ENCODE data around the gene RNF214.

RNF214 gene

GRCh38 chr11:117201658-117202305 is 30.7 kb upstream of the RNF214 start:
- WGBS (ENCODE audit: extremely low coverage, insufficient coverage, insufficient read length) = no CpG with 5 or more reads among the region's 14 CpGs
- Histone ChIP-seq H3K4me1 (ENCODE audit: control insufficient read depth in 1 of 2, insufficient read depth in 2 of 2, low read length in 2 of 2) (peaks cover 54 to 61% of the 10 kb centered on the region in 2 experiments), H3K4ac (ENCODE audit: low read depth, low read length) (peak overlapping the region; percentile 97), H2BK12ac (ENCODE audit: low read length) (no peak overlapping the region), H3K79me1 (ENCODE audit: low read length) (peaks cover 26% of the 10 kb centered on the region), H3K4me3 (ENCODE audit: low read depth, low read length) (peak overlapping the region; percentile 27), H4K12ac (ENCODE audit: low read depth, low read length) (no peak overlapping the region), H3K9me3 (ENCODE audit: insufficient read depth, low read depth, low read length) (no peaks in the 10 kb centered on the region), H3K23ac (ENCODE audit: low read length) (no peak overlapping the region), H3K4me2 (ENCODE audit: low read length) (peak overlapping the region; percentile 82), H2BK120ac (ENCODE audit: insufficient read depth, low read length, poor library complexity) (peak overlapping the region; percentile 13), H3K27ac (ENCODE audit: low read depth, low read length) (peak overlapping the region; percentile 36), H4K8ac (ENCODE audit: low read depth, low read length) (no peak overlapping the region), H3K79me2 (ENCODE audit: control insufficient read depth, insufficient read depth, low read length, poor library complexity) (peaks cover 40% of the 10 kb centered on the region), H4K91ac (ENCODE audit: low read depth, low read length) (no peak overlapping the region), H2AFZ (ENCODE audit: insufficient read depth, low read length, poor library complexity) (no peak overlapping the region), H2BK5ac (ENCODE audit: low read depth, low read length, poor library complexity) (peak overlapping the region; percentile 10), H3K9ac (ENCODE audit: low read length) (peak overlapping the region; percentile 9), H3K18ac (ENCODE audit: low read length) (peak overlapping the region; percentile 15), H3K14ac (ENCODE audit: low read length) (peak overlapping the region; percentile 13), H3K27me3 (ENCODE audit: insufficient read depth, low read length) (no peaks in the 10 kb centered on the region), H3K36me3 (ENCODE audit: control insufficient read depth in 1 of 2, insufficient read depth in 2 of 2, low read length in 2 of 2) (peaks cover 46 to 49% of the 10 kb centered on the region in 2 experiments), H2AK5ac (ENCODE audit: low read length) (no peak overlapping the region)
- DNase-seq = no peak

- no peak overlapping the region for H2BK12ac ChIP-seq (ENCODE audit: low read length)
- H3K4me1 ChIP-seq (ENCODE audit: control insufficient read depth in 1 of 2, insufficient read depth in 2 of 2, low read length in 2 of 2) = peaks cover 48 to 59% of the 10 kb centered on the region in 2 experiments
- H2AFZ ChIP-seq (ENCODE audit: insufficient read depth, low read length, poor library complexity) = no peak overlapping the region
- no peak overlapping the region for H2AK5ac ChIP-seq (ENCODE audit: low read length)
- H3K36me3 ChIP-seq (ENCODE audit: control insufficient read depth in 1 of 2, insufficient read depth in 2 of 2, low read length in 2 of 2) = peaks cover 44 to 49% of the 10 kb centered on the region in 2 experiments
- no peak overlapping the region for H2BK5ac ChIP-seq (ENCODE audit: low read depth, low read length, poor library complexity)
- peaks cover 26% of the 10 kb centered on the region for H3K79me1 ChIP-seq (ENCODE audit: low read length)
- H3K9me3 ChIP-seq (ENCODE audit: insufficient read depth, low read depth, low read length) = no peaks in the 10 kb centered on the region
- peak overlapping the region; percentile 48 for H3K9ac ChIP-seq (ENCODE audit: low read length)
- peak overlapping the region; percentile 34 for H3K4ac ChIP-seq (ENCODE audit: low read depth, low read length)
- no peak overlapping the region for H3K4me3 ChIP-seq (ENCODE audit: low read depth, low read length)
- H2BK120ac ChIP-seq (ENCODE audit: insufficient read depth, low read length, poor library complexity) = no peak overlapping the region
- no peak overlapping the region for H4K8ac ChIP-seq (ENCODE audit: low read depth, low read length)
- peak overlapping the region; percentile 82 for H3K4me2 ChIP-seq (ENCODE audit: low read length)
- peaks cover 40% of the 10 kb centered on the region for H3K79me2 ChIP-seq (ENCODE audit: control insufficient read depth, insufficient read depth, low read length, poor library complexity)
- no peaks in the 10 kb centered on the region for H3K27me3 ChIP-seq (ENCODE audit: insufficient read depth, low read length)
- no peak overlapping the region for H3K27ac ChIP-seq (ENCODE audit: low read depth, low read length)
- no peak overlapping the region for H3K14ac ChIP-seq (ENCODE audit: low read length)
- no peak overlapping the region for H4K12ac ChIP-seq (ENCODE audit: low read depth, low read length)
- H4K91ac ChIP-seq (ENCODE audit: low read depth, low read length) = no peak overlapping the region
- no peak for DNase-seq
- no peak overlapping the region for H3K23ac ChIP-seq (ENCODE audit: low read length)
- WGBS (ENCODE audit: extremely low coverage, insufficient coverage, insufficient read length) = no CpG with 5 or more reads among the region's 7 CpGs
- H3K18ac ChIP-seq (ENCODE audit: low read length) = no peak overlapping the region
These were observed 29.9 kb upstream of the RNF214 start for GRCh38 chr11:117202386-117203068.

- no CpG with 5 or more reads among the region's 10 CpGs for WGBS (ENCODE audit: extremely low coverage, insufficient coverage, insufficient read length)
- no peak overlapping the region for H3K23ac ChIP-seq (ENCODE audit: low read length)
- H3K79me2 ChIP-seq (ENCODE audit: control insufficient read depth, insufficient read depth, low read length, poor library complexity) = peaks cover 39% of the 10 kb centered on the region
- no peak overlapping the region for H4K91ac ChIP-seq (ENCODE audit: low read depth, low read length)
- no peak overlapping the region for H3K27ac ChIP-seq (ENCODE audit: low read depth, low read length)
- H3K14ac ChIP-seq (ENCODE audit: low read length) = no peak overlapping the region
- no peak overlapping the region for H3K4ac ChIP-seq (ENCODE audit: low read depth, low read length)
- H2AK5ac ChIP-seq (ENCODE audit: low read length) = no peak overlapping the region
- H3K27me3 ChIP-seq (ENCODE audit: insufficient read depth, low read length) = no peaks in the 10 kb centered on the region
- no peaks in the 10 kb centered on the region for H3K9me3 ChIP-seq (ENCODE audit: insufficient read depth, low read depth, low read length)
- H3K79me1 ChIP-seq (ENCODE audit: low read length) = peaks cover 21% of the 10 kb centered on the region
- no peak overlapping the region for H3K18ac ChIP-seq (ENCODE audit: low read length)
- no peak overlapping the region for H4K12ac ChIP-seq (ENCODE audit: low read depth, low read length)
- H4K8ac ChIP-seq (ENCODE audit: low read depth, low read length) = no peak overlapping the region
- peaks cover 44 to 49% of the 10 kb centered on the region in 2 experiments for H3K36me3 ChIP-seq (ENCODE audit: control insufficient read depth in 1 of 2, insufficient read depth in 2 of 2, low read length in 2 of 2)
- no peak for DNase-seq
- peaks cover 43 to 54% of the 10 kb centered on the region in 2 experiments for H3K4me1 ChIP-seq (ENCODE audit: control insufficient read depth in 1 of 2, insufficient read depth in 2 of 2, low read length in 2 of 2)
- H3K4me2 ChIP-seq (ENCODE audit: low read length) = no peak overlapping the region
- H2BK5ac ChIP-seq (ENCODE audit: low read depth, low read length, poor library complexity) = no peak overlapping the region
- H2BK12ac ChIP-seq (ENCODE audit: low read length) = no peak overlapping the region
- no peak overlapping the region for H2BK120ac ChIP-seq (ENCODE audit: insufficient read depth, low read length, poor library complexity)
- no peak overlapping the region for H3K9ac ChIP-seq (ENCODE audit: low read length)
- no peak overlapping the region for H3K4me3 ChIP-seq (ENCODE audit: low read depth, low read length)
- no peak overlapping the region for H2AFZ ChIP-seq (ENCODE audit: insufficient read depth, low read length, poor library complexity)
These were observed 29.4 kb upstream of the RNF214 start for GRCh38 chr11:117203069-117203407.

GRCh38 chr11:117204283-117205080 is 28.0 kb upstream of the RNF214 start:
- Histone ChIP-seq H3K79me1 (ENCODE audit: low read length) (peaks cover 9% of the 10 kb centered on the region), H3K4me1 (ENCODE audit: control insufficient read depth in 1 of 2, insufficient read depth in 2 of 2, low read length in 2 of 2) (peaks cover 34 to 46% of the 10 kb centered on the region in 2 experiments), H3K4me2 (ENCODE audit: low read length) (no peak overlapping the region), H3K36me3 (ENCODE audit: control insufficient read depth in 1 of 2, insufficient read depth in 2 of 2, low read length in 2 of 2) (peaks cover 44 to 49% of the 10 kb centered on the region in 2 experiments), H2BK120ac (ENCODE audit: insufficient read depth, low read length, poor library complexity) (no peak overlapping the region), H2BK5ac (ENCODE audit: low read depth, low read length, poor library complexity) (no peak overlapping the region), H3K79me2 (ENCODE audit: control insufficient read depth, insufficient read depth, low read length, poor library complexity) (peaks cover 28% of the 10 kb centered on the region), H3K14ac (ENCODE audit: low read length) (no peak overlapping the region), H3K4me3 (ENCODE audit: low read depth, low read length) (no peak overlapping the region), H4K8ac (ENCODE audit: low read depth, low read length) (no peak overlapping the region), H3K9ac (ENCODE audit: low read length) (no peak overlapping the region), H3K27ac (ENCODE audit: low read depth, low read length) (peak overlapping the region; percentile 12), H2BK12ac (ENCODE audit: low read length) (no peak overlapping the region), H3K27me3 (ENCODE audit: insufficient read depth, low read length) (no peaks in the 10 kb centered on the region), H2AFZ (ENCODE audit: insufficient read depth, low read length, poor library complexity) (no peak overlapping the region), H4K91ac (ENCODE audit: low read depth, low read length) (no peak overlapping the region), H3K23ac (ENCODE audit: low read length) (no peak overlapping the region), H3K18ac (ENCODE audit: low read length) (no peak overlapping the region), H4K12ac (ENCODE audit: low read depth, low read length) (no peak overlapping the region), H2AK5ac (ENCODE audit: low read length) (no peak overlapping the region), H3K9me3 (ENCODE audit: insufficient read depth, low read depth, low read length) (no peaks in the 10 kb centered on the region), H3K4ac (ENCODE audit: low read depth, low read length) (no peak overlapping the region)
- no CpG with 5 or more reads among the region's 17 CpGs for WGBS (ENCODE audit: extremely low coverage, insufficient coverage, insufficient read length)
- no peak for DNase-seq
